Cerebellar cortex (tissue), 1 donor: ENCODE results near the gene CTBP1.

ENCODE experiments used
- DNase-seq: peaks from one replicate; pipeline ENCODE4 v3.0.0-alpha.2; 2015; ENCODE audit warnings: low spot score

Gene CTBP1

GRCh38 chr4:1196421-1197183, 52.3 kb downstream of the CTBP1 start:
- DNase-seq = no peak

- no peak for DNase-seq
Observed at GRCh38 chr4:1195891-1196401, 53.0 kb downstream of the CTBP1 start.

GRCh38 chr4:1195109-1195671, 53.7 kb downstream of the CTBP1 start:
- DNase-seq = no peak

GRCh38 chr4:1194010-1194900, 54.7 kb downstream of the CTBP1 start:
- DNase-seq = peak; percentile 86

- no peak for DNase-seq
Observed at GRCh38 chr4:1193206-1194009, 55.5 kb downstream of the CTBP1 start.

- no peak for DNase-seq
Observed at GRCh38 chr4:1192493-1193205, 56.3 kb downstream of the CTBP1 start.

- DNase-seq = peak; percentile 96
Observed at GRCh38 chr4:1192091-1192492, 56.8 kb downstream of the CTBP1 start.

GRCh38 chr4:1191621-1192020, 57.3 kb downstream of the CTBP1 start:
- no peak for DNase-seq

- no peak for DNase-seq
Observed at GRCh38 chr4:1187182-1187581, 61.7 kb downstream of the CTBP1 start.

GRCh38 chr4:1183985-1184773, 64.8 kb downstream of the CTBP1 start:
- DNase-seq = no peak

GRCh38 chr4:1182313-1182712, 66.6 kb downstream of the CTBP1 start:
- DNase-seq = no peak

GRCh38 chr4:1180663-1181062, 68.3 kb downstream of the CTBP1 start:
- no peak for DNase-seq

GRCh38 chr4:1179976-1180375, 69.0 kb downstream of the CTBP1 start:
- DNase-seq = no peak

GRCh38 chr4:1179089-1179441, 69.9 kb downstream of the CTBP1 start:
- no peak for DNase-seq

GRCh38 chr4:1178300-1179088, 70.4 kb downstream of the CTBP1 start:
- DNase-seq = no peak

- no peak for DNase-seq
Observed at GRCh38 chr4:1177274-1178141, 71.4 kb downstream of the CTBP1 start.

GRCh38 chr4:1176398-1177273, 72.3 kb downstream of the CTBP1 start:
- no peak for DNase-seq
